Measurements from ENCODE around the gene C1orf21. TPM values are rescaled to one million over a fixed set of nuclear protein-coding genes. Genes with fewer than 3 reads are reported as not detected.

Gene C1orf21
- total RNA-seq, 4 donors from 2014 or later: 36.3 to 115 (median 79.4) TPM

GRCh38 chr1:184629266-184629665 lies 242.4 kb downstream of the C1orf21 start:
- no peaks in the 10 kb centered on the region for H3K9me3 ChIP-seq

DNA sequence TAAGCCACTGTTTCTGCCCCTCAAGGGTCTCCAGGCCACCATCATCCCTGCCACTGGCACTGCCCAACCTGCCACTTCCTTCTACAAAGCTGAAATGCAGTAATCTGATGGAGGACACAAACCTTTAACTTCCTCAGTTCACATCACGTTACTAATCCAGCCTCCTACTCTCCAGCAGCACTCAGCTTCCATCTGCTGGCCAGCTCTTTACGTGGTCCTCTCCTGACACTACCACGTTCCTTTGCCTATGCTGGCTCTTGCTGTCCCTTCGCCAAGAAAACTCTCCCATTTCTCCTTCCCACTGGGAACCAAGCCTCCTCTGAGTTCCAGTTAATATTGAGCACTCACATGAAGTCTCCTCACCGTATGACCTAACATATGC lies 243.8 kb downstream of the C1orf21 start:
- peak overlapping the region; percentile 38 to 76 (median 63) for H3K27ac ChIP-seq
- no peaks in the 10 kb centered on the region for H3K36me3 ChIP-seq
- TF ChIP-seq CTCF (IDR thresholded peaks at IDR 0.05) (no peak), POLR2A (IDR thresholded peaks at IDR 0.05) (no peak)
- no peak overlapping the region for H3K4me3 ChIP-seq
- H3K9me3 ChIP-seq: no peaks in the 10 kb centered on the region
- no peak for DNase-seq
- peaks cover 0 to 12% (median 0%) of the 10 kb centered on the region in 4 donors for H3K4me1 ChIP-seq
- no peaks in the 10 kb centered on the region for H3K27me3 ChIP-seq

More at GRCh38 chr1:184629266-184629665, 242.4 kb downstream of the C1orf21 start:
- H3K36me3 ChIP-seq: no peaks in the 10 kb centered on the region
- H3K27ac ChIP-seq: peak overlapping the region; percentile 42 to 76 (median 63)
- no peaks in the 10 kb centered on the region for H3K27me3 ChIP-seq
- no peak for DNase-seq
- H3K4me1 ChIP-seq: peaks cover 0 to 12% (median 0%) of the 10 kb centered on the region in 4 donors
- TF ChIP-seq CTCF (IDR thresholded peaks at IDR 0.05) (no peak), POLR2A (IDR thresholded peaks at IDR 0.05) (no peak)
- H3K4me3 ChIP-seq: no peak overlapping the region

DNA sequence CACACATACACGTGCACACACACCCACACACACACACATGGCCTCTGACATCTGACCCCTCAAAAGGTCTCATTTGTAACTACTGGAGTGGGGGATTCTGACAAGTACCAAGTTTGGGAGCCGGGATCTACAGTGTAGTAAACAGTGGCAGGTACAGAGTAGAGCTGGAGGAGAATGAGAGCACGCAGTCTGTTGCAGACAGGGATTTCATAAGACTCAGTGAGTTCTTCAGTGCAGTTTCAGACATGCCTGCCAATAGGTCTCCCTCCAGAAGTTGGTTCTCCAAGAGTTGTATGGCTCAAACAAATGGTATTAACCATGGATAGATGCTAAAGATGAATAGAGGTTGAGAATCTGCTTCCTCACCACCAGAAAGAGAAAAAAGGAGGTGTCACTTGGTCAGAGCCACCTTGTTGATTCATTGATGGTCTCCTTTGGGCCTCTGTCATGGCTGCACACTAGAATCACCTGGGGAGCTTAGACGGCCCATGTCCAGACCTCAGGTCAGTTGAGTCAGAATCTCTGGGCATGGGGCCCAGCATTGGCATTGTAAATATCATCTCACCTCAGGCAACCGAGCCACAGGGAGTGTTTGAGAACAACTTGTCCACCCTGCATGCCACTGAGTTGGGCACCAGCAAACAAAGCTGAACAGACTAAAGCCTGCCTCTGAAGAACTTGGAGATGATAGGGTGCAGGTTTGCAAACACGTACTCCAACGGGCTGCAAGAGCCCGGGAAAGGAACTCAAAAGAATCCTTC lies 245.8 kb downstream of the C1orf21 start:
- no peaks in the 10 kb centered on the region for H3K36me3 ChIP-seq
- H3K27ac ChIP-seq: no peak overlapping the region
- DNase-seq: no peak
- TF ChIP-seq POLR2A (IDR thresholded peaks at IDR 0.05) (no peak), CTCF (IDR thresholded peaks at IDR 0.05) (no peak)
- no peaks in the 10 kb centered on the region for H3K27me3 ChIP-seq
- H3K4me1 ChIP-seq: no peaks in the 10 kb centered on the region
- H3K4me3 ChIP-seq: no peak overlapping the region
- H3K9me3 ChIP-seq: no peaks in the 10 kb centered on the region

- no peak for DNase-seq
- Histone ChIP-seq H3K27me3 (no peaks in the 10 kb centered on the region), H3K4me1 (no peaks in the 10 kb centered on the region), H3K9me3 (no peaks in the 10 kb centered on the region), H3K27ac (no peak overlapping the region), H3K4me3 (no peak overlapping the region), H3K36me3 (no peaks in the 10 kb centered on the region)
- TF ChIP-seq CTCF (IDR thresholded peaks at IDR 0.05): no peak
- TF ChIP-seq POLR2A (IDR thresholded peaks at IDR 0.05): no peak
Observed at GRCh38 chr1:184633785-184634184, 247.0 kb downstream of the C1orf21 start.

- DNase-seq: no peak
- Histone ChIP-seq H3K27me3 (no peaks in the 10 kb centered on the region), H3K4me1 (no peaks in the 10 kb centered on the region), H3K27ac (no peak overlapping the region), H3K36me3 (no peaks in the 10 kb centered on the region), H3K4me3 (no peak overlapping the region), H3K9me3 (no peaks in the 10 kb centered on the region)
- TF ChIP-seq POLR2A (IDR thresholded peaks at IDR 0.05) (no peak), CTCF (IDR thresholded peaks at IDR 0.05) (no peak)
Observed at GRCh38 chr1:184634296-184634695, 247.5 kb downstream of the C1orf21 start.

Measured in Peyer's patch (tissue), 4 donors.